ENCODE data around the gene PODXL. TPM values are rescaled to one million over a fixed set of nuclear protein-coding genes. Genes with fewer than 3 reads are reported as not detected.

Gene PODXL
- total RNA-seq, 4 donors from 2014 or later: 24.5 to 40.3 (median 31.3) TPM

DNA sequence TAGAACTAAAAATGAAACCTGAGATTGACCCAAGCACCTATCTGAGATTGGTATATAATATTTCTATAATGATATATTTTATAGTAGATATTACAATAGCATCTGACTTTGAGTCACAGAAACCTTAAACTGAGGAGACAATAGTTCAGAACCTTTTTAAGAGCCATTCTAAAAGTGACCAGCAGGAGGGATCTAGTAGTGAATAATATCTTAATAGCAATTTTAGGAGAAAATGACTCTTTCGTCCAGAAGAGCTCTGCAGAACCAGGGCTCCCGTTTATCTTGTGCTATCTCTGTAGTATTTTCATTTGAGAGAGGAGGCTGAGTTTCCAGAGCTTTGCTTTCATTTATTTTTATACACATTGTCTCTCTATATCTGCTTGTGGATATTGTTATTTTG, 68.1 kb downstream of the PODXL start:
- H3K27me3 ChIP-seq: no peaks in the 10 kb centered on the region
- no peaks in the 10 kb centered on the region for H3K9me3 ChIP-seq
- 78% methylated on average over 2 of the region's 2 CpGs for WGBS
- intact Hi-C loops (cut with DNase I): no loop called here
- H3K27ac ChIP-seq (replicated peaks in 1 of 4): no peak overlapping the region
- DNase-seq (ENCODE audit: extremely low spot score): no peak
- H3K36me3 ChIP-seq: peaks cover 0 to 23% (median 5%) of the 10 kb centered on the region in 4 donors
- H3K4me3 ChIP-seq: no peak overlapping the region
- H3K4me1 ChIP-seq: peaks cover 0 to 18% (median 18%) of the 10 kb centered on the region in 4 donors
- no peak for TF ChIP-seq POLR2A (IDR thresholded peaks at IDR 0.05; ENCODE audit: low read depth)
- TF ChIP-seq, protein P1, sequence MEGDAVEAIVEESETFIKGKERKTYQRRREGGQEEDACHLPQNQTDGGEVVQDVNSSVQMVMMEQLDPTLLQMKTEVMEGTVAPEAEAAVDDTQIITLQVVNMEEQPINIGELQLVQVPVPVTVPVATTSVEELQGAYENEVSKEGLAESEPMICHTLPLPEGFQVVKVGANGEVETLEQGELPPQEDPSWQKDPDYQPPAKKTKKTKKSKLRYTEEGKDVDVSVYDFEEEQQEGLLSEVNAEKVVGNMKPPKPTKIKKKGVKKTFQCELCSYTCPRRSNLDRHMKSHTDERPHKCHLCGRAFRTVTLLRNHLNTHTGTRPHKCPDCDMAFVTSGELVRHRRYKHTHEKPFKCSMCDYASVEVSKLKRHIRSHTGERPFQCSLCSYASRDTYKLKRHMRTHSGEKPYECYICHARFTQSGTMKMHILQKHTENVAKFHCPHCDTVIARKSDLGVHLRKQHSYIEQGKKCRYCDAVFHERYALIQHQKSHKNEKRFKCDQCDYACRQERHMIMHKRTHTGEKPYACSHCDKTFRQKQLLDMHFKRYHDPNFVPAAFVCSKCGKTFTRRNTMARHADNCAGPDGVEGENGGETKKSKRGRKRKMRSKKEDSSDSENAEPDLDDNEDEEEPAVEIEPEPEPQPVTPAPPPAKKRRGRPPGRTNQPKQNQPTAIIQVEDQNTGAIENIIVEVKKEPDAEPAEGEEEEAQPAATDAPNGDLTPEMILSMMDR (IDR thresholded peaks at IDR 0.05): peak in 1 of 3 experiments; percentile 30

DNA sequence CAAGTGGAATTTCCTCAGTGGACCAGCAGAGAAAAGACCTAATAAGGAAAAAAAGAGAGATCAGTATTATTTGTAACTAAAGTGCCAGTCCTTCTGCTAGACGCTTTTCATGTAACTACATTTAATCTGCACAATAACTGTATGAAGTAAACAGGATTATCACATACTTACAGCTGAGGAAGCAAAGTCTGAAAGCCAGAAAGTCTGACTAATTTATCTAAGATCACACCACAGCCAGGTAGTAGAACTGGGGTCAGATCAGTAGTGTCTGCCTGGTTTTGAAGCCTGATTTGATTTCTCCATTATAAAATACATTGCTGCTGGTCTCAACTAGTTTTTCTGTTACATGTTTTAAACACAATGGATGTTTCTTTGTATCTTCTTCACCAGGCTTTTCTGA, 69.2 kb downstream of the PODXL start:
- TF ChIP-seq POLR2A (IDR thresholded peaks at IDR 0.05; ENCODE audit: low read depth) (no peak), EP300 (IDR thresholded peaks at IDR 0.05) (no peak), POLR2AphosphoS5 (IDR thresholded peaks at IDR 0.05) (no peak)
- TF ChIP-seq, protein P1 (IDR thresholded peaks at IDR 0.05): no peak
- H3K4me3 ChIP-seq: no peak overlapping the region
- H3K4me1 ChIP-seq: peaks cover 0 to 18% (median 18%) of the 10 kb centered on the region in 4 donors
- no peak for DNase-seq (ENCODE audit: extremely low spot score)
- WGBS: 76% methylated on average over 1 of the region's 1 CpG
- H3K9me3 ChIP-seq: no peaks in the 10 kb centered on the region
- H3K27ac ChIP-seq (replicated peaks in 1 of 4): no peak overlapping the region
- intact Hi-C loops (cut with DNase I): no loop called here
- H3K36me3 ChIP-seq: peaks cover 0 to 28% (median 6%) of the 10 kb centered on the region in 4 donors
- no peaks in the 10 kb centered on the region for H3K27me3 ChIP-seq

DNA sequence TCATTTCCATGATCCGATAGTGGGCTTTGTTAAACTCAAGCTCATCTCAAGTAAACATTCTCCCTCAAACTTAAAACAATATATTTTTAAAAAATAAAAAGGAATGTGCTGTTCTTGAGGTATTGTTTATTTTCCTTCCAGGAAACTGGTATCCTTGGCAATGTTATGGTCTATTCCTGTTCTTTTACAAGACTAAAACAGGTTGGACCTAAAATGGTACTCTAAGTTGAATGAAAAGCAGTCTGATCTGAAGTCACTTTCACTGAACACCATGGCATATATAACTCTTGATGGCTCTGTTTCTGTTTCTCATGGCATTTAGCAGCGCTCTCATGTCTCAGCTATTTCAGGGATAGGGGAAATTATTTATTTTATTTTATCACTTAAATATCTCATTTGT, 70.1 kb downstream of the PODXL start:
- TF ChIP-seq EP300 (IDR thresholded peaks at IDR 0.05): no peak
- TF ChIP-seq, protein P1 (IDR thresholded peaks at IDR 0.05): no peak
- TF ChIP-seq POLR2A (IDR thresholded peaks at IDR 0.05; ENCODE audit: low read depth): no peak
- TF ChIP-seq POLR2AphosphoS5 (IDR thresholded peaks at IDR 0.05): no peak
- Histone ChIP-seq H3K9me3 (no peaks in the 10 kb centered on the region), H3K36me3 (peaks cover 0 to 30% (median 8%) of the 10 kb centered on the region in 4 donors), H3K27me3 (no peaks in the 10 kb centered on the region), H3K4me3 (no peak overlapping the region), H3K4me1 (peaks cover 0 to 18% (median 18%) of the 10 kb centered on the region in 4 donors), H3K27ac (replicated peaks in 1 of 4) (no peak overlapping the region)
- intact Hi-C loops (cut with DNase I): no loop called here
- no peak for DNase-seq (ENCODE audit: extremely low spot score)
- 86% methylated on average over 2 of the region's 2 CpGs for WGBS

DNA sequence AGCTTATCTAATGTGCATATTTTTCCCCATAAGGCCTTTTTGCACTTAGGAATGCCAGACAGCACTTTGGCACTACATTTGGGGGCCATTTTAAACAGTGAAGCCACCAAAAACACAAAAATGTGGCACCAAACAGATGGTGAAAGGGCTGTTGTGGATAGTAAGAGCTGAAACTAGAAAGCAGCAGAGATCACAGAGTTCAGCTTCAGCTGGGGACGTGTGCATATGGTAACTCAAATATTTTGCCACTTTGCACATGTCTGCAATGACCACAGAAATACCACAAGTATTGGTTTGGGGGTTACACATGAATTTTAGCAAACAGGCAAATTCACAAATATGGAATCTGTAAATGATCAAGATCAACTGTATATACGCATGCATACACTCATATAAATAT, 72.8 kb downstream of the PODXL start:
- peaks cover 0 to 32% (median 11%) of the 10 kb centered on the region in 4 donors for H3K36me3 ChIP-seq
- no peak overlapping the region for H3K27ac ChIP-seq (replicated peaks in 1 of 4)
- WGBS: 97% methylated on average over 2 of the region's 2 CpGs
- no peaks in the 10 kb centered on the region for H3K9me3 ChIP-seq
- H3K4me3 ChIP-seq: no peak overlapping the region
- peaks cover 15 to 23% (median 18%) of the 10 kb centered on the region in 4 donors for H3K4me1 ChIP-seq
- intact Hi-C loops (cut with DNase I): no loop called here
- no peak for DNase-seq (ENCODE audit: extremely low spot score)
- TF ChIP-seq POLR2AphosphoS5 (IDR thresholded peaks at IDR 0.05) (no peak), EP300 (IDR thresholded peaks at IDR 0.05) (no peak), POLR2A (IDR thresholded peaks at IDR 0.05; ENCODE audit: low read depth) (no peak)
- TF ChIP-seq, protein P1 (IDR thresholded peaks at IDR 0.05): no peak
- H3K27me3 ChIP-seq: no peaks in the 10 kb centered on the region

DNA sequence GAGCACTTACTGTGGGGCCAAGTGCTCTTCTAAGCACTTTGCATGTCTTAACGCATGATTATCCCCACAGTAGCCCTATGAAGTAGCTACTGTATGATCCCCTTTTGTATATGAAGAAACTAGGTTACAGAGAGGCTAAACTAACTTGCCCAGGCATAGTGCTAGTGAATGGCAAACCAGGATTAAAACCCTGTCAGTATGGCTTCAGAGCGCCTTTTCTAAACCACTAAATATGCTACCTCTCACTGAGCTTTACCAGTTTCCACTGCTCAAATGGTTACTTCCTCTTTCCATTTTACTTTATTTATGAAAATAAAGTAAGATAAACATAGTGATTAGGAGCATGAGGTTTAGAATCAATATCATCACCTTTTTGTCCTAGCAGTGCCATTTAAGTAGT, 73.6 kb downstream of the PODXL start:
- Histone ChIP-seq H3K4me3 (no peak overlapping the region), H3K4me1 (peaks cover 15 to 23% (median 18%) of the 10 kb centered on the region in 4 donors), H3K27me3 (no peaks in the 10 kb centered on the region), H3K27ac (replicated peaks in 1 of 4) (no peak overlapping the region), H3K36me3 (peaks cover 0 to 34% (median 12%) of the 10 kb centered on the region in 4 donors), H3K9me3 (no peaks in the 10 kb centered on the region)
- DNase-seq (ENCODE audit: extremely low spot score): no peak
- TF ChIP-seq EP300 (IDR thresholded peaks at IDR 0.05) (no peak), POLR2AphosphoS5 (IDR thresholded peaks at IDR 0.05) (no peak), POLR2A (IDR thresholded peaks at IDR 0.05; ENCODE audit: low read depth) (no peak)
- TF ChIP-seq, protein P1 (IDR thresholded peaks at IDR 0.05): no peak
- intact Hi-C loops (cut with DNase I): no loop called here
- WGBS: 94% methylated on average over 2 of the region's 2 CpGs

Data from esophagus muscularis mucosa (tissue), 4 donors.